IPS-15b (cell line): ENCODE data around the gene ITGAX.

ENCODE experiments used
- H3K27me3 ChIP-seq: one replicate; pipeline ENCODE4 v1.6.1; 2013; ENCODE audit warnings: low read length; ENCODE audit not compliant: control insufficient read depth, insufficient read depth
- H3K36me3 ChIP-seq: one replicate; pipeline ENCODE4 v1.6.1; 2013; ENCODE audit warnings: low read length; ENCODE audit not compliant: control insufficient read depth, insufficient read depth
- H3K4me1 ChIP-seq: one replicate; pipeline ENCODE4 v1.6.1; 2013; ENCODE audit warnings: mild to moderate bottlenecking, low read length; ENCODE audit not compliant: control insufficient read depth, insufficient read depth
- H3K4me3 ChIP-seq: one replicate; pipeline ENCODE4 v1.5.1; 2013; ENCODE audit warnings: low read depth, low read length
- H3K9ac ChIP-seq: one replicate; pipeline ENCODE4 v1.6.1; 2013; ENCODE audit warnings: low read depth, mild to moderate bottlenecking, low read length
- H3K9me3 ChIP-seq: one replicate; pipeline ENCODE4 v1.6.1; 2013; ENCODE audit warnings: mild to moderate bottlenecking, low read length; ENCODE audit not compliant: control insufficient read depth, insufficient read depth

ITGAX gene

DNA sequence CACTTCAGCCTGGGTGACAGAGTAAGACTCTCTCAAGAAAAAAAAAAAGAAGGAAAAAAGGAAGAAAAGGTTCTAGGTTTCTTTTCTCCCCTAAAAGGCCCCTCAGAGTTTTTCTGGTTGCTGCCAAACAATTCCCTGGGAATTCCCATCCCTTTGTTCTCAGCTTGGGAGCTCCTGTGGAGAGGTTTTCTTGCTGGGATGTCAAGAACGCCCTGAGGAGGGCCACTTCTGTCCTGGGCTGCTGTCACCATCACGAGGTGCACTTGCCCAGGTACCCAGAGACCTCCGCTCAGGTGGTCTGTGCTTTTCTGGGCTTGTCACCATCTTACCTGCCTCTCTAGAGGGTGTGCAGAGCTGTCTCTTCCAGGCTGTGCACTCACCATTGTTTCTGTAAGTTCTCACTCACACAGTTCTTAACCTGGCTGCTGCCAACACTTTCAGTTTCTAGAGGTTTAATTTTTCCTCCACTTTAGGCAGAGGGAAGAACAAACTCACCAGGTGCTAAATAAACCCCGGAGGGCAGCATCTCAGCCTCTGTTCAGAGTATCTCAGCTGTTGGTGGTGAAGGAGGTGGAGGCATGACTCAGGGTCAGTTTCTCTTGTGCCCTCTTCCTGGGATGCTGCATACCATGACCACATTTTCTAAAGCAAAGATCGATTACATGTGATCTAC is 75.5 kb downstream of the ITGAX start:
- peaks cover 4% of the 10 kb centered on the region for H3K9me3 ChIP-seq

More for the DNA sequence above, 75.5 kb downstream of the ITGAX start:
- Histone ChIP-seq H3K4me1 (peaks cover 5% of the 10 kb centered on the region), H3K4me3 (no peak overlapping the region), H3K9ac (no peak overlapping the region), H3K36me3 (no peaks in the 10 kb centered on the region), H3K27me3 (peaks cover 28% of the 10 kb centered on the region)
